Measurements from ENCODE around the gene BBS2.

Gene BBS2

DNA sequence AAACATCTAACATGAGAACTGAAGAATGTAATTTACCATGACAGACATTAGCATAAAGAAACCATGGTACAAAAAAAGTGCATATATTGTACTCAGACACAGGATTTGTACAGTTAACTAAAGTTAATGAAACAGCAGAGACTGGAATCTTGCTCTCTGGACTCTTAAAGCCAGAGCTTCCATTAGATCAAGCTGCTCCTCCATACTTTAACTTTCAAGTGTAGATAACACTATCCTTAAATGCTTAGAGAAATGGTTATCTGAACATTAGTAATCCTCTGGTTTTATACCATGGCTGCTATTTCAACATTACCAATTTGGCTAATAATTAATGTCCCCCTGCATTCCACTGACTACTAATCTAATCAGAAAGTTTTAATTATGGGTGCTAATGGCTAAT is 71.8 kb downstream of the BBS2 start:
- TF ChIP-seq, protein P1, sequence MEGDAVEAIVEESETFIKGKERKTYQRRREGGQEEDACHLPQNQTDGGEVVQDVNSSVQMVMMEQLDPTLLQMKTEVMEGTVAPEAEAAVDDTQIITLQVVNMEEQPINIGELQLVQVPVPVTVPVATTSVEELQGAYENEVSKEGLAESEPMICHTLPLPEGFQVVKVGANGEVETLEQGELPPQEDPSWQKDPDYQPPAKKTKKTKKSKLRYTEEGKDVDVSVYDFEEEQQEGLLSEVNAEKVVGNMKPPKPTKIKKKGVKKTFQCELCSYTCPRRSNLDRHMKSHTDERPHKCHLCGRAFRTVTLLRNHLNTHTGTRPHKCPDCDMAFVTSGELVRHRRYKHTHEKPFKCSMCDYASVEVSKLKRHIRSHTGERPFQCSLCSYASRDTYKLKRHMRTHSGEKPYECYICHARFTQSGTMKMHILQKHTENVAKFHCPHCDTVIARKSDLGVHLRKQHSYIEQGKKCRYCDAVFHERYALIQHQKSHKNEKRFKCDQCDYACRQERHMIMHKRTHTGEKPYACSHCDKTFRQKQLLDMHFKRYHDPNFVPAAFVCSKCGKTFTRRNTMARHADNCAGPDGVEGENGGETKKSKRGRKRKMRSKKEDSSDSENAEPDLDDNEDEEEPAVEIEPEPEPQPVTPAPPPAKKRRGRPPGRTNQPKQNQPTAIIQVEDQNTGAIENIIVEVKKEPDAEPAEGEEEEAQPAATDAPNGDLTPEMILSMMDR (IDR thresholded peaks at IDR 0.05): no peak
- H2AFZ ChIP-seq: no peak overlapping the region
- no peaks in the 10 kb centered on the region for H3K36me3 ChIP-seq (ENCODE audit: control insufficient read depth, insufficient read depth, low read length)
- H3K9me3 ChIP-seq (ENCODE audit: control insufficient read depth, low read length): no peaks in the 10 kb centered on the region
- H3K4me1 ChIP-seq: peaks cover 9% of the 10 kb centered on the region
- H3K4me3 ChIP-seq (ENCODE audit: low read depth, low read length): no peak overlapping the region
- H3K9ac ChIP-seq: no peak overlapping the region
- no peak overlapping the region for H3K4me2 ChIP-seq (ENCODE audit: low read length)
- H3K79me2 ChIP-seq: peaks cover 36% of the 10 kb centered on the region
- H3K27ac ChIP-seq: no peak overlapping the region
- H3K27me3 ChIP-seq (ENCODE audit: control insufficient read depth, insufficient read depth, low read length): no peaks in the 10 kb centered on the region

DNA sequence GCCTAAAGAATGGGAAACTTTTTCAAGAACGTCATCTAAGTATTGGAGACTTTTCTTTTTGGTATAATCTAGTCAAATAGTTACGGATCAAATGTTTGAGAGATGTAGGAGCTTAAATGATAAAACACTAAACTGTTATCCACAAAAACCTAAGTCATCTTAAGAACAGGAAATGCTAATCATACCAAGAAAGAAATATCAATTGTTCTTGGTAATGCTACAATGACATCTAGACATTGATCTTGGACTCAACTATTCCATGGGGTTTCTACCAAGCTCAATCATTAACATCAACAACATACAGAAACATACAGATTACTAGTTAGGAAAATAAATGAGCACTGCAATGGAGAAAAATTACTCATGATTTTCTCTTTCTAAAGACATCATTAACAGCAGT is 72.5 kb downstream of the BBS2 start:
- no peaks in the 10 kb centered on the region for H3K9me3 ChIP-seq (ENCODE audit: control insufficient read depth, low read length)
- no peak overlapping the region for H3K4me3 ChIP-seq (ENCODE audit: low read depth, low read length)
- H2AFZ ChIP-seq: no peak overlapping the region
- H3K4me1 ChIP-seq: peaks cover 5% of the 10 kb centered on the region
- no peak overlapping the region for H3K27ac ChIP-seq
- no peaks in the 10 kb centered on the region for H3K36me3 ChIP-seq (ENCODE audit: control insufficient read depth, insufficient read depth, low read length)
- H3K4me2 ChIP-seq (ENCODE audit: low read length): no peak overlapping the region
- TF ChIP-seq, protein P1 (IDR thresholded peaks at IDR 0.05): no peak
- H3K9ac ChIP-seq: no peak overlapping the region
- no peaks in the 10 kb centered on the region for H3K27me3 ChIP-seq (ENCODE audit: control insufficient read depth, insufficient read depth, low read length)
- peaks cover 32% of the 10 kb centered on the region for H3K79me2 ChIP-seq

DNA sequence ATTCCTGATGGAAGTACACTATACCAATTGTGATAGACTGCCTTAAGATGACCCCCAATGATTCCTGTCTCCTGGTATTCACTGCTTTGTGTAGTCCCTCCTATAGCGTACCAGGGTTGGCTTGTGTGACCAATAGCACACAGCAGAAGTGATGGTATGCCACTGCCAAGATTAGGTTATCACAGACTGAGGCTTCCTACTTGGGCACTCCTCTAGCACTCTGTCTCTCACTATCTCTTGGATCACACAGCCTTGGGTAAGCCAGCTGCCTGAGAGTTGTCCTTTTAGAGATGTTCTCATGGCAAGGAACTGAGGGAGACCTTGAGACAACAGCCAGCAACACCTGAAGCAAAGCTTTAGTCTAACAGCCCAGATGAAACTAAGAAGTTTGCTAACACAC is 81.8 kb downstream of the BBS2 start:
- Histone ChIP-seq H3K36me3 (ENCODE audit: control insufficient read depth, insufficient read depth, low read length) (no peaks in the 10 kb centered on the region), H3K4me3 (ENCODE audit: low read depth, low read length) (no peak overlapping the region), H3K27me3 (ENCODE audit: control insufficient read depth, insufficient read depth, low read length) (no peaks in the 10 kb centered on the region), H3K4me1 (no peaks in the 10 kb centered on the region), H2AFZ (no peak overlapping the region), H3K27ac (no peak overlapping the region), H3K9ac (no peak overlapping the region), H3K79me2 (peaks cover 5% of the 10 kb centered on the region), H3K4me2 (ENCODE audit: low read length) (no peak overlapping the region), H3K9me3 (ENCODE audit: control insufficient read depth, low read length) (no peaks in the 10 kb centered on the region)
- TF ChIP-seq, protein P1 (IDR thresholded peaks at IDR 0.05): no peak

DNA sequence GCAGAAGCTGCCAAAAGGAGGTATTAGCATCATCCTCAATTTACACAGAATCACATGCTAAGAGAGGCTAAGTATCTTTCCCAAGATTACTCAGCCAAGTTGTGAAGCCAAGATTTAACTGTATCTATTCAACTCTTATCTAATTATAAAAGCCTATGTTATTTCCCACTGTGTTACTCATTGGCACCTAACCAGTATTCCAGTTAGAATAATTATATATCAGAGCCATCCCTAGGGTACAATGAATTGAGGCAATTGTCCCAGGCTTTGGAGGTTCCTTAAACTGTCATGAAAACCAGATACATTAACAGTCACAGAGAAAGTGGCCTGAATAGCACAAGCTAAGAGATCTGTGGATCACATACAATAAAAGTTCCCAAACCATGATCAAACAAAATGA is 83.6 kb downstream of the BBS2 start:
- Histone ChIP-seq H3K4me3 (ENCODE audit: low read depth, low read length) (no peak overlapping the region), H3K27ac (no peak overlapping the region), H3K27me3 (ENCODE audit: control insufficient read depth, insufficient read depth, low read length) (no peaks in the 10 kb centered on the region), H2AFZ (no peak overlapping the region), H3K4me2 (ENCODE audit: low read length) (no peak overlapping the region), H3K36me3 (ENCODE audit: control insufficient read depth, insufficient read depth, low read length) (no peaks in the 10 kb centered on the region), H3K79me2 (peaks cover 2% of the 10 kb centered on the region), H3K4me1 (no peaks in the 10 kb centered on the region), H3K9ac (no peak overlapping the region), H3K9me3 (ENCODE audit: control insufficient read depth, low read length) (no peaks in the 10 kb centered on the region)
- TF ChIP-seq, protein P1 (IDR thresholded peaks at IDR 0.05): no peak
